MM.1S (cell line): Measurements from ENCODE around the gene HERPUD2.
"Not testable (repeated sequence)": the region's sequence is repeated elsewhere in the genome, so short reads cannot be mapped to it uniquely, and the experiment has no call there.

Experiments
- DNase-seq: peaks from one replicate; pipeline ENCODE4 v3.0.0-alpha.2; 2015
- H2AFZ ChIP-seq: fragments of 300-600 bp; sonication (generic); 2 replicates; pipeline ENCODE4 v1.6.0; 2016; ENCODE audit warnings: antibody characterized with exemption, low read length
- H3F3A ChIP-seq: fragments of 300-600 bp; sonication (generic); 2 replicates; pipeline ENCODE4 v1.6.1; 2016; ENCODE audit warnings: mild to moderate bottlenecking, antibody characterized with exemption, low read length, moderate library complexity, mixed read lengths; ENCODE audit not compliant: insufficient read depth
- H3K27ac ChIP-seq: fragments of 300-600 bp; sonication (generic); 2 replicates; pipeline ENCODE4 v1.5.1; 2016; ENCODE audit warnings: mild to moderate bottlenecking, low read length
- H3K27me3 ChIP-seq: fragments of 300-600 bp; sonication (generic); replicated peaks from 2 replicates; pipeline ENCODE4 v1.6.0; 2016; ENCODE audit warnings: low read length; ENCODE audit not compliant: insufficient read depth
- H3K36me3 ChIP-seq: fragments of 300-600 bp; sonication (generic); replicated peaks from 2 replicates; pipeline ENCODE4 v1.6.1; 2016; ENCODE audit warnings: mild to moderate bottlenecking, low read length, mixed read lengths; ENCODE audit not compliant: insufficient read depth
- H3K4me1 ChIP-seq: fragments of 300-600 bp; sonication (generic); 2 replicates; pipeline ENCODE4 v1.6.1; 2016; ENCODE audit warnings: low read length, mixed read lengths
- H3K4me2 ChIP-seq: fragments of 300-600 bp; sonication (generic); 2 replicates; pipeline ENCODE4 v1.6.0; 2016; ENCODE audit warnings: low read depth, low read length
- H3K4me3 ChIP-seq: fragments of 300-600 bp; sonication (generic); 2 replicates; pipeline ENCODE4 v1.5.1; 2016; ENCODE audit warnings: low read length, mixed read lengths
- H3K79me2 ChIP-seq: fragments of 300-600 bp; sonication (generic); 2 replicates; pipeline ENCODE4 v1.6.1; 2016; ENCODE audit warnings: mixed run types, low read length, mixed read lengths
- H3K9ac ChIP-seq: fragments of 300-600 bp; sonication (generic); 2 replicates; pipeline ENCODE4 v1.6.1; 2016; ENCODE audit warnings: low read length, mixed read lengths
- H3K9me2 ChIP-seq: fragments of 300-600 bp; sonication (generic); replicated peaks from 2 replicates; pipeline ENCODE4 v1.6.1; 2016; ENCODE audit warnings: mild to moderate bottlenecking, low read length, mixed read lengths; ENCODE audit not compliant: insufficient read depth
- H3K9me3 ChIP-seq: fragments of 300-600 bp; sonication (generic); replicated peaks from 2 replicates; pipeline ENCODE4 v1.6.1; 2016; ENCODE audit warnings: mild to moderate bottlenecking, low read length, mixed read lengths; ENCODE audit not compliant: insufficient read depth
- H4K20me1 ChIP-seq: fragments of 300-600 bp; sonication (generic); 2 replicates; pipeline ENCODE4 v1.6.1; 2016; ENCODE audit warnings: mild to moderate bottlenecking, low read length, moderate library complexity, mixed read lengths; ENCODE audit not compliant: insufficient read depth
- EZH2 ChIP-seq: fragments of 300-600 bp; sonication (generic); optimal IDR thresholded peaks from 2 replicates; pipeline ENCODE3; 2017; ENCODE audit warnings: low read depth, mild to moderate bottlenecking, antibody characterized with exemption, low read length, mixed read lengths
- EZH2phosphoT487 ChIP-seq: fragments of 300-600 bp; sonication (generic); IDR thresholded peaks from 2 replicates; pipeline ENCODE4 v1.6.1; 2018; ENCODE audit warnings: antibody characterized with exemption, low read length
- TF ChIP-seq, protein P1 (sequence below): fragments of 300-600 bp; sonication (generic); IDR thresholded peaks from 2 replicates; pipeline ENCODE4 v1.5.1; 2016; ENCODE audit warnings: antibody characterized with exemption, low read length, mixed read lengths

The HERPUD2 gene

DNA sequence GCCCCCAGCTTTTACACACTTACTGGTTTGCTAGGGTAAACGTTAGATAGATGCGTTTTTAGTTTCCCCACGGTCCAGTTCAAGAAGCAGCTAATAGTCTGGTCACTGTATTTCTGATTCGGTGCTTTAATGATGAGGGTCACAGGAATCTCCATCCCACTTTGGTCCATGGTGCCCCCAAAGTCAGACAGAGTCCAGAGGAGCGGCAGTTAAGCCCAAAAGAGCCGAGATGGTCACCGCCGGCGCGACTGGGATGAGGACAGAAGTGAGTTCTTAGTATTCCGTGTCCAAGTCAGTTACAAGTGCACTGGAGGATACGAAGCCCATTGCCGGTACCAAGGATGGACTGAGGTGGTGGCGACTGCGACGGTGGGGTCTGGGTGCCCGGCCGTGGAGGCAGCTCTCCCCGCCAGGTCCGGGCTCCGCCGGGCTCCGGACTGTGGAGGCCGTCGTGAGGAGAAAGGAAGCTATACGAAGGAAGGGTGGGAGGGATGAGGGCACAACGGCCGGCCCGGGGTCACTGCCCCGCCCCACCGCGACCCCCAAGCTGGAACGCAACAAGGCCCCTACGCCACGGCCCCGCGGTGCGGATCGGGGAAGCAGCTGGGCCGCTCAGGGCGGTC is 663 bp downstream of the HERPUD2 start:
- Histone ChIP-seq H3K27me3 (no peaks in the 10 kb centered on the region), H3K4me2 (peak overlapping the region; percentile 70), H3K79me2 (peaks cover 47% of the 10 kb centered on the region), H3K9me2 (no peaks in the 10 kb centered on the region), H4K20me1 (no peaks in the 10 kb centered on the region), H3K36me3 (no peaks in the 10 kb centered on the region), H3K4me1 (peaks cover 6% of the 10 kb centered on the region), H3F3A (peaks cover 4% of the 10 kb centered on the region; the same call in 1 of the 2 replicates), H3K4me3 (peak overlapping the region; percentile 95), H2AFZ (peak overlapping the region; percentile 65), H3K27ac (peak overlapping the region; percentile 80; the same call in 1 of the 2 replicates), H3K9ac (peak overlapping the region; percentile 95), H3K9me3 (no peaks in the 10 kb centered on the region)
- DNase-seq: no peak
- no peak for TF ChIP-seq EZH2phosphoT487
- TF ChIP-seq, protein P1, sequence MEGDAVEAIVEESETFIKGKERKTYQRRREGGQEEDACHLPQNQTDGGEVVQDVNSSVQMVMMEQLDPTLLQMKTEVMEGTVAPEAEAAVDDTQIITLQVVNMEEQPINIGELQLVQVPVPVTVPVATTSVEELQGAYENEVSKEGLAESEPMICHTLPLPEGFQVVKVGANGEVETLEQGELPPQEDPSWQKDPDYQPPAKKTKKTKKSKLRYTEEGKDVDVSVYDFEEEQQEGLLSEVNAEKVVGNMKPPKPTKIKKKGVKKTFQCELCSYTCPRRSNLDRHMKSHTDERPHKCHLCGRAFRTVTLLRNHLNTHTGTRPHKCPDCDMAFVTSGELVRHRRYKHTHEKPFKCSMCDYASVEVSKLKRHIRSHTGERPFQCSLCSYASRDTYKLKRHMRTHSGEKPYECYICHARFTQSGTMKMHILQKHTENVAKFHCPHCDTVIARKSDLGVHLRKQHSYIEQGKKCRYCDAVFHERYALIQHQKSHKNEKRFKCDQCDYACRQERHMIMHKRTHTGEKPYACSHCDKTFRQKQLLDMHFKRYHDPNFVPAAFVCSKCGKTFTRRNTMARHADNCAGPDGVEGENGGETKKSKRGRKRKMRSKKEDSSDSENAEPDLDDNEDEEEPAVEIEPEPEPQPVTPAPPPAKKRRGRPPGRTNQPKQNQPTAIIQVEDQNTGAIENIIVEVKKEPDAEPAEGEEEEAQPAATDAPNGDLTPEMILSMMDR: no peak
- TF ChIP-seq EZH2: no peak

DNA sequence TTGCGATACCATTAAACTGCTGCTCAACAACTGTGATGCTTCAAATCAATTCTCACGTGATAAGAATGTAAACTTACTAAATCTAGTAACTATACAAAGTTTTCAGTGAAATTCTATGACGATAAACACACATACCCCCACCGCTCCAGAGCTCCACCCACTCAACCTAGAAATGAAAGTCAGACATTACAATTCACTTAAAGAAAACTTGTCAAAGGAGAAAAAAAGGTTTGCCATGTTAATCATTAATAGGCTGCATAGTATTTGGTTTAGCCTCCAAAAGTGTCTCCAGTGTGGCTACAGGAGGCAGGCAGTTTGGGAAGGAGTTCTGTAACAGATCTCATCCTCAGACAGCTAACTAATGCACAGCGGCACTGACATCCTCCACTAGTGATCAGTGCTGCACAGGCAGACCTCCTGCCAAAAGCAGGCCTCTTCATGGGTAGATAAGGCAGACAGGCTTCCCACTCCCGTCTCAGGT is 3.1 kb downstream of the HERPUD2 start:
- Histone ChIP-seq H3K9ac (no peak overlapping the region), H3K4me3 (peak overlapping the region; percentile 14; the same call in 1 of the 2 replicates), H3K4me1 (peaks cover 3% of the 10 kb centered on the region; the same call in 1 of the 2 replicates), H3F3A (no peaks in the 10 kb centered on the region), H3K27me3 (no peaks in the 10 kb centered on the region), H4K20me1 (no peaks in the 10 kb centered on the region), H3K4me2 (peak overlapping the region; percentile 22), H2AFZ (no peak overlapping the region), H3K36me3 (no peaks in the 10 kb centered on the region), H3K9me3 (no peaks in the 10 kb centered on the region), H3K79me2 (peaks cover 64% of the 10 kb centered on the region), H3K27ac (no peak overlapping the region), H3K9me2 (no peaks in the 10 kb centered on the region)
- DNase-seq: no peak
- TF ChIP-seq EZH2phosphoT487 (no peak), EZH2 (no peak)
- TF ChIP-seq, protein P1: no peak

DNA sequence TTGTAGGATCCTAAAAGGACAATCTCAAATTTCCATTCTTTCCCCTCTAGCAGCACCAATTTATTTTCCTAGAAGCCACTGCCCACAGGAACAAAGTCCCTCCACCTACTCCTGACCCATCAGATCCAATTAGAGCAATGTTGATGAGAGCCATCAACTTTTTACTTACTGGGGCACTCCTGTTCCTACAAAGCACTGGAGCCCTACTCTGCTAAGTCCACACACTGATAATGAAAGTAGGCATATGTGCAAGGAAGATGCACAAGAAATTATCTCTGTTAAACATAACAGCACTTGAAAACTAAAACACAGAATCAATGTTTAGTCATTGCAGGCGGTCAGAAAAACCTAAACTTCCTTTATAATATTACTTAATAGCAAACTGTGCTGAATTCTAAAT is 3.6 kb downstream of the HERPUD2 start:
- H3K4me1 ChIP-seq: peaks cover 3% of the 10 kb centered on the region; the same call in 1 of the 2 replicates
- H3K27ac ChIP-seq: peak overlapping the region; percentile 3; the same call in 1 of the 2 replicates
- H3K9me3 ChIP-seq: no peaks in the 10 kb centered on the region
- H3K36me3 ChIP-seq: no peaks in the 10 kb centered on the region
- no peak overlapping the region for H2AFZ ChIP-seq
- no peak for DNase-seq
- no peak overlapping the region for H3K9ac ChIP-seq
- H3K4me3 ChIP-seq: peak overlapping the region; percentile 14; the same call in 1 of the 2 replicates
- no peaks in the 10 kb centered on the region for H3K9me2 ChIP-seq
- H3K79me2 ChIP-seq: peaks cover 64% of the 10 kb centered on the region
- H4K20me1 ChIP-seq: no peaks in the 10 kb centered on the region
- H3K27me3 ChIP-seq: no peaks in the 10 kb centered on the region
- TF ChIP-seq, protein P1: no peak
- no peak for TF ChIP-seq EZH2phosphoT487
- TF ChIP-seq EZH2: no peak
- peak overlapping the region; percentile 22 for H3K4me2 ChIP-seq
- H3F3A ChIP-seq: no peaks in the 10 kb centered on the region

DNA sequence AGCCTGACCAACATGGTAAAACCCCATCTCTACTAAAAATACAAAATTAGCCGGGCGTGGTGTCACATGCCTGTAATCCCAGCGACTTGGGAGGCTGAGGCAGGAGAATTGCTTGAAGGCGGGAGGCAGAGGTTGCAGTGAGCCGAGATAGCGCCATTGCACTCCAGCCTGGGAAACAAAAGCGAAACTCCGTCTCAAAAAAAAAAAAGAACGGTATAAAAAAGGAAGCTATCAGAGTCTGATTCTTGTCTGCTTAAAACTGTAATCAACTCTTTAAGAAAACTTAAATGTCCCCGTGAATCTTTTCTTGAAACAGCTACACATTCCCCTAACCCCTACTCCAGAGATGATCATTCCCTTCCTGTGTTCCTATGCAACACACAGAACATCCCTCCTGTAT is 4.3 kb downstream of the HERPUD2 start:
- DNase-seq, H3K9me3 ChIP-seq, H3K27me3 ChIP-seq, H3K9me2 ChIP-seq, H3F3A ChIP-seq, H3K36me3 ChIP-seq, H3K27ac ChIP-seq, H4K20me1 ChIP-seq, H3K9ac ChIP-seq, H3K4me1 ChIP-seq, H3K4me2 ChIP-seq, H2AFZ ChIP-seq, H3K4me3 ChIP-seq: not testable (repeated sequence)
- peaks cover 64% of the 10 kb centered on the region for H3K79me2 ChIP-seq
